Adipocyte (in vitro differentiated cells): Measurements from ENCODE around the gene EIF3D.

ENCODE experiments used
- DNase-seq: peaks from one replicate; pipeline ENCODE4 v3.0.0-alpha.2; 2015; ENCODE audit warnings: low read depth
- H3K27me3 ChIP-seq: replicated peaks from 2 replicates; pipeline ENCODE4 v1.7.0; 2013; ENCODE audit warnings: mild to moderate bottlenecking, low read length, moderate library complexity; ENCODE audit not compliant: control insufficient read depth, insufficient read depth
- H3K36me3 ChIP-seq: 2 replicates; pipeline ENCODE4 v1.7.0; 2013; ENCODE audit warnings: low read length, mild to moderate bottlenecking, moderate library complexity; ENCODE audit not compliant: control insufficient read depth, insufficient read depth, severe bottlenecking
- H3K4me1 ChIP-seq: 2 replicates; pipeline ENCODE4 v1.7.0; 2013; ENCODE audit warnings: mild to moderate bottlenecking, low read length, moderate library complexity; ENCODE audit not compliant: control insufficient read depth, insufficient read depth
- H3K4me3 ChIP-seq: 2 replicates; pipeline ENCODE4 v1.7.0; 2013; ENCODE audit warnings: mild to moderate bottlenecking, low read length, moderate library complexity
- H3K9ac ChIP-seq: 2 replicates; pipeline ENCODE4 v1.7.0; 2013; ENCODE audit warnings: mild to moderate bottlenecking, low read length, moderate library complexity
- H3K9me3 ChIP-seq: 2 replicates; pipeline ENCODE4 v1.7.0; 2013; ENCODE audit warnings: mild to moderate bottlenecking, low read length, moderate library complexity; ENCODE audit not compliant: control insufficient read depth

EIF3D gene

GRCh38 chr22:36564422-36565158 is 35.6 kb upstream of the EIF3D start:
- peaks cover 14% of the 10 kb centered on the region for H3K27me3 ChIP-seq
- no peak overlapping the region for H3K9ac ChIP-seq
- H3K4me1 ChIP-seq: no peaks in the 10 kb centered on the region
- H3K36me3 ChIP-seq: no peaks in the 10 kb centered on the region
- no peaks in the 10 kb centered on the region for H3K9me3 ChIP-seq
- H3K4me3 ChIP-seq: no peak overlapping the region
- DNase-seq: no peak

GRCh38 chr22:36563898-36564297 is 34.9 kb upstream of the EIF3D start:
- H3K9ac ChIP-seq: no peak overlapping the region

GRCh38 chr22:36563444-36563843 is 34.5 kb upstream of the EIF3D start:
- no peak for DNase-seq
- Histone ChIP-seq H3K9ac (no peak overlapping the region), H3K36me3 (no peaks in the 10 kb centered on the region), H3K4me3 (no peak overlapping the region), H3K9me3 (no peaks in the 10 kb centered on the region), H3K4me1 (no peaks in the 10 kb centered on the region), H3K27me3 (peaks cover 14% of the 10 kb centered on the region)

More at GRCh38 chr22:36563898-36564297, 34.9 kb upstream of the EIF3D start:
- peaks cover 14% of the 10 kb centered on the region for H3K27me3 ChIP-seq
- no peak for DNase-seq
- no peak overlapping the region for H3K4me3 ChIP-seq
- no peaks in the 10 kb centered on the region for H3K4me1 ChIP-seq
- H3K9me3 ChIP-seq: no peaks in the 10 kb centered on the region
- no peaks in the 10 kb centered on the region for H3K36me3 ChIP-seq

GRCh38 chr22:36563001-36563400 is 34.0 kb upstream of the EIF3D start:
- Histone ChIP-seq H3K36me3 (no peaks in the 10 kb centered on the region), H3K4me3 (no peak overlapping the region), H3K9ac (no peak overlapping the region), H3K27me3 (peaks cover 14% of the 10 kb centered on the region), H3K4me1 (no peaks in the 10 kb centered on the region), H3K9me3 (no peaks in the 10 kb centered on the region)
- no peak for DNase-seq

- Histone ChIP-seq H3K4me3 (no peak overlapping the region), H3K4me1 (no peaks in the 10 kb centered on the region), H3K27me3 (peaks cover 14% of the 10 kb centered on the region), H3K36me3 (no peaks in the 10 kb centered on the region), H3K9me3 (no peaks in the 10 kb centered on the region), H3K9ac (no peak overlapping the region)
- DNase-seq: no peak
Observed at GRCh38 chr22:36562261-36562835, 33.4 kb upstream of the EIF3D start.

GRCh38 chr22:36561291-36561811 is 32.4 kb upstream of the EIF3D start:
- H3K27me3 ChIP-seq: peaks cover 17% of the 10 kb centered on the region
- H3K9ac ChIP-seq: no peak overlapping the region
- no peaks in the 10 kb centered on the region for H3K4me1 ChIP-seq
- H3K36me3 ChIP-seq: no peaks in the 10 kb centered on the region
- DNase-seq: no peak
- no peak overlapping the region for H3K4me3 ChIP-seq
- no peaks in the 10 kb centered on the region for H3K9me3 ChIP-seq

GRCh38 chr22:36560001-36560400 is 31.0 kb upstream of the EIF3D start:
- no peaks in the 10 kb centered on the region for H3K36me3 ChIP-seq
- H3K9me3 ChIP-seq: no peaks in the 10 kb centered on the region
- H3K9ac ChIP-seq: no peak overlapping the region
- no peak overlapping the region for H3K4me3 ChIP-seq
- no peaks in the 10 kb centered on the region for H3K4me1 ChIP-seq
- no peak for DNase-seq
- H3K27me3 ChIP-seq: peaks cover 14% of the 10 kb centered on the region

GRCh38 chr22:36554098-36554497 is 25.1 kb upstream of the EIF3D start:
- no peak for DNase-seq
- peaks cover 50% of the 10 kb centered on the region for H3K27me3 ChIP-seq
- H3K4me1 ChIP-seq: no peaks in the 10 kb centered on the region
- no peak overlapping the region for H3K4me3 ChIP-seq
- no peaks in the 10 kb centered on the region for H3K36me3 ChIP-seq
- H3K9me3 ChIP-seq: no peaks in the 10 kb centered on the region
- no peak overlapping the region for H3K9ac ChIP-seq

- no peak overlapping the region for H3K4me3 ChIP-seq
- DNase-seq: no peak
Observed at GRCh38 chr22:36552289-36552688, 23.3 kb upstream of the EIF3D start.

GRCh38 chr22:36550701-36551495 is 21.9 kb upstream of the EIF3D start:
- no peak for DNase-seq
- no peaks in the 10 kb centered on the region for H3K4me1 ChIP-seq
- H3K4me3 ChIP-seq: no peak overlapping the region
- H3K9me3 ChIP-seq: no peaks in the 10 kb centered on the region
- H3K27me3 ChIP-seq: peaks cover 36% of the 10 kb centered on the region
- no peaks in the 10 kb centered on the region for H3K36me3 ChIP-seq
- H3K9ac ChIP-seq: no peak overlapping the region

More at GRCh38 chr22:36552289-36552688, 23.3 kb upstream of the EIF3D start:
- Histone ChIP-seq H3K36me3 (no peaks in the 10 kb centered on the region), H3K4me1 (no peaks in the 10 kb centered on the region), H3K9me3 (no peaks in the 10 kb centered on the region), H3K27me3 (peaks cover 50% of the 10 kb centered on the region), H3K9ac (no peak overlapping the region)

GRCh38 chr22:36549033-36549432 is 20.1 kb upstream of the EIF3D start:
- Histone ChIP-seq H3K27me3 (peaks cover 32% of the 10 kb centered on the region), H3K9me3 (no peaks in the 10 kb centered on the region), H3K4me3 (no peak overlapping the region), H3K36me3 (no peaks in the 10 kb centered on the region), H3K9ac (no peak overlapping the region), H3K4me1 (no peaks in the 10 kb centered on the region)
- DNase-seq: no peak
